Prostate gland (tissue), 2 donors: ENCODE measurements around the gene CASP10. TPM values are rescaled to one million over a fixed set of nuclear protein-coding genes. Genes with fewer than 3 reads are reported as not detected.

Source experiments
- DNase-seq: peaks from one replicate; pipeline ENCODE4 v3.0.0-alpha.2; 2019; ENCODE audit warnings: low spot score
- H3K27ac ChIP-seq, 2 donors: fragments of 200-600 bp; sonication (generic); 2 replicates each; pipeline ENCODE4 v1.5.1; 2017 to 2019
- H3K27me3 ChIP-seq: fragments of 200-600 bp; sonication (generic); replicated peaks from 2 replicates; pipeline ENCODE4 v1.5.1; 2019; ENCODE audit not compliant: insufficient read depth
- H3K36me3 ChIP-seq, 2 donors: fragments of 200-600 bp; sonication (generic); 1 replicate in 1 of 2; 2 replicates in 1 of 2; pipeline versions ENCODE4 v1.5.1 to v1.8.1; 2017 to 2019
- H3K4me1 ChIP-seq: fragments of 200-600 bp; sonication (generic); replicated peaks from 2 replicates; pipeline ENCODE4 v1.5.1; 2019
- H3K4me3 ChIP-seq, 2 donors: fragments of 200-600 bp; sonication (generic); 2 replicates each; pipeline ENCODE4 v1.5.1; 2017 to 2019
- H3K9me3 ChIP-seq: fragments of 200-600 bp; sonication (generic); 2 replicates; pipeline ENCODE4 v1.5.1; 2017
- POLR2A ChIP-seq: fragments of 450-650 bp; IDR thresholded peaks from one replicate; pipeline ENCODE4 v1.6.1; 2016; ENCODE audit warnings: antibody characterized with exemption, mild to moderate bottlenecking
- POLR2AphosphoS5 ChIP-seq: sonication (generic); formaldehyde crosslinking; IDR thresholded peaks from one replicate; pipeline ENCODE4 v1.6.1; 2017; ENCODE audit warnings: antibody characterized with exemption
- WGBS: methylation state at CpG from one replicate; pipeline ENCODE4 v1.1.5; 2018; 5-methylcytosine and 5-hydroxymethylcytosine counted together
- intact Hi-C: fragments of 100-400 bp; cut with DNase I; formaldehyde crosslinking; loops from one replicate; pipeline ENCODE4 v1.14.2; 2022
- total RNA-seq, 2 donors: library from RNA; depleted of rRNA; stranded (reverse); fragments of >200 nt; gene quantifications; one replicate each; pipeline ENCODE4 v1.1.0, GENCODE V29; 2016
- TF ChIP-seq, protein P1 (sequence below), 4 experiments: fragments of 200-600 bp in 2 of 4; fragments of 450-650 bp in 2 of 4; sonication (generic) in 2 of 4; IDR thresholded peaks; 1 replicate in 3 of 4; 2 replicates in 1 of 4; pipeline ENCODE4 v1.5.1; 2016 to 2019; ENCODE audit warnings: antibody characterized with exemption in 4 of 4, mild to moderate bottlenecking in 2 of 4, moderate library complexity in 2 of 4

The CASP10 gene
- total RNA-seq, 2 donors from 2014 or later, result 1.7 to 9.8 TPM

DNA sequence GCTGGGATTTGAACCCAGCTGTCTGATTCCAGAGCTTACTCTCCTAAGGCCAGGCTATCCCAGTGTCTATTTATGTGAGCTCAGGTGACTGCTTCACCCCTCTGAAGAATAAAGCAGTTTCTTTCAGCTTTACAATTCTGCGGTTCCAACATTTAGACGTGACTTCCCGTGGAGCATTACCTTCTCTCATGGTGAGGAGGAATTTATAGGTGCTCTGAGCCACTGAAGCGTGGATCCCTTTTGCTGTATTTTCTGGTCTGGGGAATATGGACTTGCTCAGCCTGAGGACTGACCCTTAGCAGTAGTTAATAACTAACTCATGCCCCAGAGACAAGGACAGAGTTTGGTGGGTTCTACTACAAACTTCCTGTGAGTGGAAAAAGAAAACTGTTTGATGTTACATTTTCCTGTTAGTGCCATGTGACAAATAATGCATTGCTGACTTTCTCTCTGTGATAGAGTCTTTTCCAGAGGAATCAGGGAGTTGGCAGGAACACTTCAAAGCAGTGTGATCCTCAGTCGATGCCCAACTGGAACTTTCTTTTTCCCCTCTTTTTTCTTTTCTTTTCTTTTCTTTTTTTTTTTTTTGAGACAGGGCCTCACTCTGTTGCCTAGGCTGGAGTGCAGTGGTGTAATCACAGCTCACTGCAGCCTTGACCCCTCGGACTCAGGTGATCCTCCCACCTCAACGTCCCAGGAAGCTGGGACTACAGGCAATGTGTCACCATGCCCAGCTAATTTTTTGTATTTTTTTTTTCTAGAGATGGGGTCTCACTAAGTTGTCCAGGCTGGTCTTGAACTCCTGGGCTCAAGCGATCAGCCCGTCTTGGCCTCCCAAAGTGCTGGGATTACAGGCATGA lies 21.9 kb downstream of the CASP10 start:
- no peaks in the 10 kb centered on the region for H3K9me3 ChIP-seq
- no peak overlapping the region for H3K27ac ChIP-seq
- no peak for DNase-seq
- no peaks in the 10 kb centered on the region for H3K4me1 ChIP-seq
- H3K4me3 ChIP-seq, result no peak overlapping the region
- WGBS, result 85% methylated on average over 9 of the region's 9 CpGs
- no peaks in the 10 kb centered on the region for H3K36me3 ChIP-seq
- H3K27me3 ChIP-seq, result no peaks in the 10 kb centered on the region
- intact Hi-C loops, result no loop called here
- no peak for TF ChIP-seq POLR2AphosphoS5
- TF ChIP-seq, protein P1, sequence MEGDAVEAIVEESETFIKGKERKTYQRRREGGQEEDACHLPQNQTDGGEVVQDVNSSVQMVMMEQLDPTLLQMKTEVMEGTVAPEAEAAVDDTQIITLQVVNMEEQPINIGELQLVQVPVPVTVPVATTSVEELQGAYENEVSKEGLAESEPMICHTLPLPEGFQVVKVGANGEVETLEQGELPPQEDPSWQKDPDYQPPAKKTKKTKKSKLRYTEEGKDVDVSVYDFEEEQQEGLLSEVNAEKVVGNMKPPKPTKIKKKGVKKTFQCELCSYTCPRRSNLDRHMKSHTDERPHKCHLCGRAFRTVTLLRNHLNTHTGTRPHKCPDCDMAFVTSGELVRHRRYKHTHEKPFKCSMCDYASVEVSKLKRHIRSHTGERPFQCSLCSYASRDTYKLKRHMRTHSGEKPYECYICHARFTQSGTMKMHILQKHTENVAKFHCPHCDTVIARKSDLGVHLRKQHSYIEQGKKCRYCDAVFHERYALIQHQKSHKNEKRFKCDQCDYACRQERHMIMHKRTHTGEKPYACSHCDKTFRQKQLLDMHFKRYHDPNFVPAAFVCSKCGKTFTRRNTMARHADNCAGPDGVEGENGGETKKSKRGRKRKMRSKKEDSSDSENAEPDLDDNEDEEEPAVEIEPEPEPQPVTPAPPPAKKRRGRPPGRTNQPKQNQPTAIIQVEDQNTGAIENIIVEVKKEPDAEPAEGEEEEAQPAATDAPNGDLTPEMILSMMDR (IDR thresholded peaks at IDR 0.05), result no peak
- TF ChIP-seq POLR2A, result no peak

GRCh38 chr2:201205515-201205849 lies 22.5 kb downstream of the CASP10 start:
- TF ChIP-seq POLR2A (no peak), POLR2AphosphoS5 (no peak)
- TF ChIP-seq, protein P1 (IDR thresholded peaks at IDR 0.05), result no peak
- H3K4me1 ChIP-seq, result no peaks in the 10 kb centered on the region
- intact Hi-C loops, result no loop called here
- no peaks in the 10 kb centered on the region for H3K9me3 ChIP-seq
- no peak overlapping the region for H3K27ac ChIP-seq
- H3K36me3 ChIP-seq, result no peaks in the 10 kb centered on the region
- DNase-seq, result no peak
- no peak overlapping the region for H3K4me3 ChIP-seq
- H3K27me3 ChIP-seq, result no peaks in the 10 kb centered on the region
- WGBS, result 90% methylated on average over 3 of the region's 3 CpGs

DNA sequence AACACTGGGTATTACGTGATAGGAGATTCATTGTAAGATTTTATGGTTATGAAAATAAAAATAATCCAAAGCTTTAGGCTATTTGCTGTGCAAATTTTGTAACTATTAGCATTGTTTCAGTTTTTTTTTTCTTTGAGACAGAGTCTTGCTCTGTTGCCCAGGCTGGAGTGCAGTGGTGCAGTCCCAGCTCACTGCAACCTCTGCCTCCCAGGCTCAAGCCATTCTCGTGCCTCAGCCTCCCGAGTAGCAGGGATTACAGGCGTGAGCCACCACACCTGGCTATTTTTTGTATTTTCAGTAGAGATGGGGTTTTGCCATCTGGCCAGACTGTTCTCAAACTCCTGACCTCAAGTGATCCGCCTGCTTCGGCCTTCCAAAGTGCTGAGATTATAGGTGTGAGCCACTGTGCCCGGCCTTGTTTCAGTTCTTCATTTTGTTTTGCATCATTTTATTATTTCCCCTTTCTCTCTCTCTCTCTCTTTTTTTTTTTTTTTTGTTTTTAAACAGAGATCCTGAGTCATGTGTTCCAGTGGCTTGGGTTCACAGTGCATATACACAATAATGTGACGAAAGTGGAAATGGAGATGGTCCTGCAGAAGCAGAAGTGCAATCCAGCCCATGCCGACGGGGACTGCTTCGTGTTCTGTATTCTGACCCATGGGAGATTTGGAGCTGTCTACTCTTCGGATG lies 25.8 kb downstream of the CASP10 start:
- no peaks in the 10 kb centered on the region for H3K9me3 ChIP-seq
- H3K4me1 ChIP-seq, result no peaks in the 10 kb centered on the region
- intact Hi-C loops, result no loop called here
- H3K27me3 ChIP-seq, result no peaks in the 10 kb centered on the region
- no peak for DNase-seq
- no peak overlapping the region for H3K27ac ChIP-seq
- TF ChIP-seq POLR2A, result no peak
- TF ChIP-seq POLR2AphosphoS5, result no peak
- TF ChIP-seq, protein P1 (IDR thresholded peaks at IDR 0.05), result no peak
- 84% methylated on average over 12 of the region's 12 CpGs for WGBS
- no peaks in the 10 kb centered on the region for H3K36me3 ChIP-seq
- no peak overlapping the region for H3K4me3 ChIP-seq

DNA sequence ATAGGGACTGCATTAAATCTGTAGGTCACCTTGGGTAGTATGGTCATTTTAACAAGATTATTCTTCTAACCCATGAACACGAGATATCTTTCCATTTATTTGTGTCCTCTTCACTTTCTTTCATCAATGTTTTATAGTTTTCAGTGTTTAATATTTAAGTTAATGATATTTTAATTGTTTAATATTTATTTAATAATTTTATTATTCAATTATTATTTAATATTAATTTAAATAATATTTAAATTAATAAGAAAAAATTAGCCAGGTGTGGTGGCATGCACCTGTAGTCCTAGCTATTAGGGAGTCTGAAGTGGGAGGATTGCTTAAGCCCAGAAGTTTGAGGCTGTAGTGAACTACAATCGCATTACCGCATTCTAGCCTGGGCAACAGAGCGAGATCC lies 33.0 kb downstream of the CASP10 start:
- no peaks in the 10 kb centered on the region for H3K27me3 ChIP-seq
- no peaks in the 10 kb centered on the region for H3K9me3 ChIP-seq
- no peak overlapping the region for H3K27ac ChIP-seq
- no peak for TF ChIP-seq POLR2AphosphoS5
- no peak for TF ChIP-seq POLR2A
- no peak for DNase-seq
- WGBS, result 98% methylated on average over 4 of the region's 4 CpGs
- H3K36me3 ChIP-seq, result no peaks in the 10 kb centered on the region
- no peaks in the 10 kb centered on the region for H3K4me1 ChIP-seq
- intact Hi-C loops, result no loop called here
- no peak overlapping the region for H3K4me3 ChIP-seq

GRCh38 chr2:201216918-201217317 lies 34.0 kb downstream of the CASP10 start:
- TF ChIP-seq POLR2A, result no peak
- TF ChIP-seq POLR2AphosphoS5, result no peak
- TF ChIP-seq, protein P1 (IDR thresholded peaks at IDR 0.05), result no peak
- H3K9me3 ChIP-seq, result no peaks in the 10 kb centered on the region
- DNase-seq, result no peak
- H3K27ac ChIP-seq, result no peak overlapping the region
- no peaks in the 10 kb centered on the region for H3K27me3 ChIP-seq
- no peaks in the 10 kb centered on the region for H3K4me1 ChIP-seq
- intact Hi-C loops, result no loop called here
- H3K4me3 ChIP-seq, result no peak overlapping the region
- H3K36me3 ChIP-seq, result no peaks in the 10 kb centered on the region
- WGBS, result 100% methylated on average over 1 of the region's 1 CpG
